Lung (tissue), 12 donors: ENCODE measurements around the gene TBC1D1. TPM values are rescaled to one million over a fixed set of nuclear protein-coding genes. Genes with fewer than 3 reads are reported as not detected.

Source experiments
- ATAC-seq: fragments of 200-7000 bp; cut with Tn5 transposase; one replicate; pipeline ENCODE4 v1.9.1; 2020; ENCODE audit warnings: moderate number of reproducible peaks; ENCODE audit not compliant: insufficient read depth, low FRiP score
- DNase-seq, 3 donors: peaks; one replicate each; pipeline ENCODE4 v3.0.0-alpha.2; 2013 to 2017
- H3K27ac ChIP-seq, 2 donors: one replicate each; pipeline ENCODE4 v1.5.1; 2013; ENCODE audit warnings: mild to moderate bottlenecking in 2 of 2, moderate library complexity in 2 of 2, control low read depth in 1 of 2, inconsistent platforms in 1 of 2, low read depth in 1 of 2, low read length in 1 of 2
- H3K27me3 ChIP-seq, 3 donors: one replicate each; pipeline ENCODE4 v1.5.1; 2013; ENCODE audit warnings: low read length in 2 of 3; ENCODE audit not compliant: control insufficient read depth in 3 of 3, insufficient read depth in 3 of 3
- H3K36me3 ChIP-seq, 4 donors: one replicate each; pipeline ENCODE4 v1.5.1; 2013; ENCODE audit warnings: low read length in 4 of 4, mild to moderate bottlenecking in 1 of 4, moderate library complexity in 1 of 4; ENCODE audit not compliant: control insufficient read depth in 4 of 4, insufficient read depth in 4 of 4
- H3K4me1 ChIP-seq, 5 donors: one replicate each; pipeline ENCODE4 v1.5.1; 2013; ENCODE audit warnings: low read length in 5 of 5, mild to moderate bottlenecking in 2 of 5, moderate library complexity in 1 of 5; ENCODE audit not compliant: control insufficient read depth in 5 of 5, insufficient read depth in 5 of 5
- H3K4me3 ChIP-seq: one replicate; pipeline ENCODE4 v1.5.1; 2013; ENCODE audit warnings: mild to moderate bottlenecking, control low read depth, moderate library complexity
- H3K9ac ChIP-seq, 2 donors: one replicate each; pipeline ENCODE4 v1.5.1; 2013; ENCODE audit warnings: low read length in 2 of 2, control low read depth in 1 of 2; ENCODE audit not compliant: insufficient read depth in 1 of 2
- H3K9me3 ChIP-seq, 4 donors: one replicate each; pipeline ENCODE4 v1.5.1; 2013; ENCODE audit warnings: low read length in 3 of 4, mild to moderate bottlenecking in 1 of 4, moderate library complexity in 1 of 4; ENCODE audit not compliant: control insufficient read depth in 4 of 4, insufficient read depth in 3 of 4
- WGBS, 2 donors: extraction: QIAGEN DNeasy Blood & Tissue Kit; methylation state at CpG; one replicate each; pipeline ENCODE4 v1.1.7; 2013; 5-methylcytosine and 5-hydroxymethylcytosine counted together
- polyA plus RNA-seq, 2 donors: library from polyadenylated mRNA; stranded (reverse); fragments of 200-250 nt; gene quantifications; one replicate each; pipeline ENCODE4 v1.2.1, GENCODE V29; 2013
- total RNA-seq, 2 donors: library from RNA; depleted of rRNA in 1 of 2; stranded (reverse); fragments of >200 nt in 1 of 2; gene quantifications; one replicate each; pipeline ENCODE4 v1.2.1, GENCODE V29; 2014 to 2021
- TF ChIP-seq, protein P1 (sequence below): IDR thresholded peaks from 2 replicates; pipeline ENCODE4 v1.5.1; 2012; ENCODE audit warnings: mild to moderate bottlenecking; ENCODE audit errors: control extremely low read depth, extremely low read depth
- donor health status: control.
- donor health status: control.
- donor health status: Bipolar disorder and iron deficiency.
- donor health status: healthy.
- donor health status: DM: yes; HTN: yes; CAD: no.

TBC1D1 gene
- total and polyA plus RNA-seq, 4 donors = 23.6 to 71.1 (median 43.9) TPM

DNA sequence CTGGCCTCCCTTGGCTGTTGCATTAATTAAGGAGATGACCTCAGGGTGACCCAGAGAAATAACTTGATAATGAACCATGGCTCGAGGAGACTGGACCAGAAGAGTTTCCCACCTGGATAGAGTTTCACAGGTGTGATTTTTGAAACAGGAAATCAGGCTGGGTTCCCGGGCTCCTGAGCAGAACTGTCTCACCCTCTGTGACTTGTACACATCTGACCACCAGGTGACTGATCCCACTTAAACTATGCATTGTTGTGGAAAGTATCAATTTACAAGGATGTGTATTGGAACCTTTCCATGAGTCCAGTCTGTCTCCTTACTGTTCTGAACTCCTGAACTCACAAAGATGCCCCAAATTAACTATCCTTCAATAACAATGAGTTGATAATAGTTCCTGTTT lies 289.6 kb downstream of the TBC1D1 start:
- H3K27me3 ChIP-seq = no peaks in the 10 kb centered on the region
- H3K36me3 ChIP-seq = no peaks in the 10 kb centered on the region
- ATAC-seq (no peak), DNase-seq (no peak)
- 68 to 69% methylated on average over 2 of the region's 2 CpGs for WGBS, 2 donors
- peaks cover 0 to 12% (median 0%) of the 10 kb centered on the region in 5 donors for H3K4me1 ChIP-seq
- no peak overlapping the region for H3K4me3 ChIP-seq
- H3K27ac ChIP-seq = no peak overlapping the region
- H3K9ac ChIP-seq = no peak overlapping the region
- TF ChIP-seq, protein P1, sequence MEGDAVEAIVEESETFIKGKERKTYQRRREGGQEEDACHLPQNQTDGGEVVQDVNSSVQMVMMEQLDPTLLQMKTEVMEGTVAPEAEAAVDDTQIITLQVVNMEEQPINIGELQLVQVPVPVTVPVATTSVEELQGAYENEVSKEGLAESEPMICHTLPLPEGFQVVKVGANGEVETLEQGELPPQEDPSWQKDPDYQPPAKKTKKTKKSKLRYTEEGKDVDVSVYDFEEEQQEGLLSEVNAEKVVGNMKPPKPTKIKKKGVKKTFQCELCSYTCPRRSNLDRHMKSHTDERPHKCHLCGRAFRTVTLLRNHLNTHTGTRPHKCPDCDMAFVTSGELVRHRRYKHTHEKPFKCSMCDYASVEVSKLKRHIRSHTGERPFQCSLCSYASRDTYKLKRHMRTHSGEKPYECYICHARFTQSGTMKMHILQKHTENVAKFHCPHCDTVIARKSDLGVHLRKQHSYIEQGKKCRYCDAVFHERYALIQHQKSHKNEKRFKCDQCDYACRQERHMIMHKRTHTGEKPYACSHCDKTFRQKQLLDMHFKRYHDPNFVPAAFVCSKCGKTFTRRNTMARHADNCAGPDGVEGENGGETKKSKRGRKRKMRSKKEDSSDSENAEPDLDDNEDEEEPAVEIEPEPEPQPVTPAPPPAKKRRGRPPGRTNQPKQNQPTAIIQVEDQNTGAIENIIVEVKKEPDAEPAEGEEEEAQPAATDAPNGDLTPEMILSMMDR = no peak
- H3K9me3 ChIP-seq = no peaks in the 10 kb centered on the region

DNA sequence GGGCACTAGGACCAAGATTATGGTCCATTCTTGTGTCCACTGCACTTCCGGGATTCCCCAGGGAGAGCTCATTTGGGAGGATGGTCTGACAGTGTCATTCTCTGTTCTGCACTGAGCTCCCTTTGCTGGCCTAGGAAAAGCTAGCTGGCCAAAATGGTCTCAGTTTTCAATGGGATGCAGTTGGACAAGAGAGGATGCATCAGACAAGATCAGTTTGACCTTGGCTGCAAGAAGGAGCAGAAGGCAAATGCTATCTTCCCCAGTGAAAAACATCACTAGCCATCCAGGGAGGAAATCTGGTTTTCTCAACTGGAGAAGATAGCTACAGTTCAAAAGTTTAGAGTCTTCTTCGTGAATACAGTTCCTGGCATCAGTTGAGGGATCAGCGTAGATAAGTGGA lies 290.4 kb downstream of the TBC1D1 start:
- Histone ChIP-seq H3K27ac (no peak overlapping the region), H3K36me3 (no peaks in the 10 kb centered on the region), H3K4me3 (no peak overlapping the region), H3K4me1 (peaks cover 0 to 12% (median 0%) of the 10 kb centered on the region in 5 donors), H3K9ac (no peak overlapping the region), H3K27me3 (no peaks in the 10 kb centered on the region), H3K9me3 (no peaks in the 10 kb centered on the region)
- DNase-seq (peak in 1 of 3 donors; percentile 39), ATAC-seq (no peak)
- TF ChIP-seq, protein P1 = no peak
- WGBS, 2 donors = 81 to 87% methylated on average over 3 of the region's 3 CpGs

DNA sequence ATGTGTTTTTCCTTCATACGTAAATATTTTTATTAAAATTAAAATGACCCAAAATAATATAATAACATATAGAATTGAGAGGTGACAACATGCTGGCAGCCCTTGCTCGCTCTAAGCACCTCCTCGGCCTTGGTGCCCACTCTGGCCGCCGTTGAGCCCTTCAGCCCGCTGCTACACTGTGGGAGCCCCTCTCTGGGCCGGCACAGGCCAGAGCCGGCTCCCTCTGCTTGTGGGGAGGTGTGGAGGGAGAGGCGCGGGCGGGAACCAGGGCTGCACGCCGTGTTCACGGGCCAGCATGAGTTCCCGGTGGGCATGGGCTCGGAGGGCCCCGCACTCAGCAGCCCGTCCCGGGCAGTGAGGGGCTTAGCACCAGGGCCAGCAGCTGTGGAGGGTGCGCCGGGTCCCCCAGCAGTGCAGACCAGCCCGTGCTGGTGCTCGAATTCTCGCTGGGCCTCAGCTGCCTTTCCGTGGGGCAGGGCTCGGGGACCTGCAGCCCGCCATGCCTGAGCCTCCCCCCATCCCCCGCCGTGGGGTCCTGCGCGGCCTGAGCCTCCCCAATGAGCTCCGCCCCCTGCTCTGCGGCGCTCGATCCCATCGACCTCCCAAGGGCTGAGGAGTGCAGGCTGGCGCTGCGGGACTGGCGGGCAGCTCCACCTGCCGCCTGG lies 291.6 kb downstream of the TBC1D1 start:
- H3K36me3 ChIP-seq = no peaks in the 10 kb centered on the region
- TF ChIP-seq, protein P1 = no peak
- 98% methylated on average over 40 of the region's 40 CpGs for WGBS, 2 donors
- no peak for ATAC-seq
- H3K27ac ChIP-seq = no peak overlapping the region
- DNase-seq = no peak
- no peak overlapping the region for H3K4me3 ChIP-seq
- H3K4me1 ChIP-seq = peaks cover 0 to 5% (median 0%) of the 10 kb centered on the region in 5 donors
- no peaks in the 10 kb centered on the region for H3K27me3 ChIP-seq
- H3K9me3 ChIP-seq = no peaks in the 10 kb centered on the region
- no peak overlapping the region for H3K9ac ChIP-seq

DNA sequence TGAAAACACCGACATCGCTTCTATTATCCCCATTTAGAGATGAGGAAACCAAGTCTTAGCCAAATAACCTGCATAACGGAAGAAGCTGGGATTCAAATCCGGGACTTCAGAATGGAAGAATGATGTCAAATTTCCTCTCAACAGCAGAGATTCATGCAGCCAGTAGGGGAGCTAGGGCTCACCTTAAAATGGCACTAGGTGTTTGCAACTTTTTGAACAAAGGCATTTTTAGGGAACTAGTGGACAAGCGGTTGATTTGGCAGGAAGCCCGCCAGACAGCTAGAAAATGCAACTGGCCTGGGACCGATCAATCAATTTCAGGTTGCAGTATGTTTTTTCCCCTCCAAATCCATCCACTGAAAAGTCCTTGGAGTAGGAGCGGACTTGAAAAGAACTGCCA lies 293.5 kb downstream of the TBC1D1 start:
- 82 to 86% methylated on average over 8 of the region's 8 CpGs for WGBS, 2 donors
- no peak overlapping the region for H3K4me3 ChIP-seq
- H3K9ac ChIP-seq = no peak overlapping the region
- no peaks in the 10 kb centered on the region for H3K9me3 ChIP-seq
- no peaks in the 10 kb centered on the region for H3K27me3 ChIP-seq
- no peak overlapping the region for H3K27ac ChIP-seq
- peaks cover 0 to 5% (median 0%) of the 10 kb centered on the region in 5 donors for H3K4me1 ChIP-seq
- ATAC-seq (no peak), DNase-seq (no peak)
- no peaks in the 10 kb centered on the region for H3K36me3 ChIP-seq
- TF ChIP-seq, protein P1 = no peak
